NCI-H146 treated with DMSO at 0.1 percent for 48 hours (cell line): ENCODE data around the gene LSM7.
"Not testable (repeated sequence)": the region's sequence is repeated elsewhere in the genome, so short reads cannot be mapped to it uniquely, and the experiment has no call there.

Source experiments
- DNase-seq: peaks from one replicate; lab custom pipeline; 2025; ENCODE audit not compliant: unreplicated experiment; lab: John Stamatoyannopoulos, UW

LSM7 gene

GRCh38 chr19:2281265-2282061, 46.9 kb downstream of the LSM7 start:
- not testable (repeated sequence) for DNase-seq

DNA sequence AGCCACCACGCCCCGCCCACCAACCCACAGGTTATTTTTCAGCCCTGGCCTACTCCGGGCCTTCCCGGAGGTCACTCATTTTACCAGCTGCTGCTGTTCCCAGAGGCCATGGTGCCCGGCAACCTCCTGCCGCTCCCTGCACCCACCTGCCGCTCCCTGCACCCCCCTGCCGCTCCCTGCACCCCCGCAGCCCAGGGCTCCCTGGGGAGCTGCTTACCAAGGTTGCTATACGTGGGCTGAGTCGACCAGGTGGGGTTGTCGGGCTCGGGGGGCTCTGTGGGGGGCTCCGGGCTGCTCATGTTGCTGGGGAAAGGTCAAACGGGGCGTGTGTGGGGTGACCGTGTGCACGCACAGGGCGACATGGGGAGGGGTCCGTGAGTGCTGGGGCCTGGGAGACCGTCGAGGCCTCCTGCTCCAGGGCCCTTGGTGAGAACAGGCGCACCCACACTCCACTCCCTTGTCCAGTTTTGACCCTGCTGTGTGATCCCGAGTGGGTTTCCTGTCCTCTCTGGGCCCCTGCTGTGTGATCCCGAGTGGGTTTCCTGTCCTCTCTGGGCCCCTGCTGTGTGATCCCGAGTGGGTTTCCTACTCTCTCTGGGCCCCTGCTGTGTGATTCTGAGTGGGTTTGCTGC, 47.6 kb downstream of the LSM7 start:
- DNase-seq: no peak

- no peak for DNase-seq
These were observed 49.8 kb downstream of the LSM7 start for GRCh38 chr19:2278459-2279158.

DNA sequence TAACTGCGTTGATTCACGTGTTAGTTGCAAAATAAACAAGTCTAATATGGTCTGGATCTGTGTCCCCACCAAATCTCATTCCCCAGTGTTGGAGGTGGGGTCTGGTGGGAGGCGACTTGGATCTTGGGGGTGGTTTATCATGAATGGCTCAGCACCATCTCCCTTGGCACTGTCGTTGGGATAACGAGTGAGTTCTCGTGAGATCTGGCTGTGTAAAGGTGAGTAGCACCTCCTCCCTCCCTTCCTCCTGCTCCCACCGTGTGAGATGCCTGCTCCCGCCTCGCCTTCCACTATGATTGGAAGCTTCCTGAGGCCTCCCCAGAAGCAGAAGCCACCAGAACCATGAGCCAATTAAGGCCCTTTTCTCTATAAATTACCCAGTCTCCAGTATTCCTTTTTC, 51.2 kb downstream of the LSM7 start:
- no peak for DNase-seq

GRCh38 chr19:2276429-2276986, 51.9 kb downstream of the LSM7 start:
- DNase-seq: no peak

GRCh38 chr19:2275588-2276428, 52.6 kb downstream of the LSM7 start:
- DNase-seq: no peak

GRCh38 chr19:2274931-2275535, 53.4 kb downstream of the LSM7 start:
- DNase-seq: no peak

DNA sequence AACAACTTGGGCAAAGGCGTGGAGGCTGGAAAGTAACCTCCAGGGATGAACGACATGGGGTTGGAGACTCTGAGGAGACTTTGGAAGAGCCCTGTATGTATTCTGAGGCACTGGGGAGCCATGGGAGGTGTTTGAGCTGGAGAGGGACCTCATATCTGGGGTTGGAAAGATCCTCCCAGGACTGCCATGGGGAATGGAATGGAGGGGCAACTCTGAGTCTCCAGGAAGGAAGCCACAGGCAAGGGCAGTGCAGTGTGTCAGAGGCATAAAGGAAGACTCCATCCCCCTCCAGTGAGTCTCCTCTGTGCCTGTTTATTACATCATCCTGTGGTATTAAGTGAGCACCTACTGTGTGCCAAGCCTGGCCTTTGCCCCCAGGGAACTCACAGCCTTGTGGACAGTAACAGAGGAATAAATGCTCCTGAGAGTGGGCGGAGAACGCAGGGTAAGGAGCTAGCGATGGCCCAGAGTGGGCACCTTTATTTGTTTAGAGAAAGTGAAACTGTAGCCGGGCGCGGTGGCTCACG, 54.1 kb downstream of the LSM7 start:
- no peak for DNase-seq

- DNase-seq: no peak
These were observed 54.8 kb downstream of the LSM7 start for GRCh38 chr19:2273356-2274184.
